EL (cell line): ENCODE measurements around the gene CNGA1.
A peak's percentile ranks its signal among the peaks of the same experiment; 100 is the strongest.
"Not testable (repeated sequence)": the region's sequence is repeated elsewhere in the genome, so short reads cannot be mapped to it uniquely, and the experiment has no call there.

ENCODE experiments used
- DNase-seq: peaks from one replicate; pipeline ENCODE4 v3.0.0-alpha.2; 2016

CNGA1 gene

DNA sequence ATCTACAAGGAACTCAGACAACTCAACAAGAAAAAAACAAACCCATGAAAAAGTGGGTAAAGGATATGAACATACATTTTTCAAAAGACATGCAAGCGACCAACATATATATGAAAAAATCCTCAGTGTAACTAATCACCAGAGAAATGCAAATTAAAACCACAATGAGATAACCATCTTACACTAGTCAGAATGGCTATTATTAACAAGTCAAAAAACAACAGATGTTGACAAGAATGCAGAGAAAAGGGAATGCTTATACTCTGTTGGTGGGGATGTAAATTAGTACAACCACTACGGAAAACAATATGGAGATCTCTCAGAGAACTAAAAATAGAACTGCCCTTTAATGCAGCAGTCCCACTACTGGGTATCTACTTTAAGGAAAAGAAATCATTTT, 12.2 kb upstream of the CNGA1 start:
- DNase-seq: no peak

GRCh38 chr4:48027653-48028052, 11.2 kb upstream of the CNGA1 start:
- no peak for DNase-seq

DNA sequence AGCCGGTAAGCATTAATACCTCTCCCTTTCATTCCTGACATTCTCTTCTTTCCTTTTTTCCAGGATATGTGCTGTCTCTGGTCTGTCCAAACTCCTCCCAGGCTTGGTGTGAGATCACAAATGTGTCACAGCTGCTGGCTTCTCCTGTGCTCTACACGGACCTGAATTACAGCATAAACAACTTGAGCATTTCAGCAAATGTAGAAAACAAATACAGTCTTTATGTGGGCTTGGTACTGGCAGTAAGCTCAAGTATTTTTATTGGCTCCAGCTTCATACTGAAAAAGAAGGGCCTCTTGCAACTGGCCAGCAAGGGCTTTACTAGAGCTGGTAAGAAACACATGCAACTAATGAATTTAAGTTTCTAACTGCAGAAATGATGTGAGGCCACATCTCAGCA, 8.5 kb upstream of the CNGA1 start:
- DNase-seq: peak; percentile 55

GRCh38 chr4:48024522-48024921, 8.0 kb upstream of the CNGA1 start:
- no peak for DNase-seq

- peak; percentile 5 for DNase-seq
Measured at GRCh38 chr4:48022192-48022799, 5.8 kb upstream of the CNGA1 start.

DNA sequence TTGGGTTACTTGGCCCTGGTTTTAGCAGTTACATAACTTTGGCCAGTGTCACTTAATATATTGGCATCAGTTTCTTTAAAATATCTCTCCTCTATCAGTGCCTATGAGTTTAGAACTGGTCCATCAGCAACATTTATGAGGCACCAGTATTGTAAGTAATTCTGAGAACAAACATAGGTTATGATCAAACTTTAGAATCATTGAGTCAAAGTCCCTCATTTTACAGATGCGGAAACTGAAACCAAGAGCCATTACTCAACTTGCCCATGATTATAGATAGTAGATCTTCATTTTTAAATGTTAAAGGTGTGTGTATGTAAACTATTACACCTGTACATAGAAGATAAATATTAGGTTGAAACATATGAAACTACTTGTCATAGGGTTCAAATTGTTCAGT, 4.6 kb upstream of the CNGA1 start:
- DNase-seq: no peak

DNA sequence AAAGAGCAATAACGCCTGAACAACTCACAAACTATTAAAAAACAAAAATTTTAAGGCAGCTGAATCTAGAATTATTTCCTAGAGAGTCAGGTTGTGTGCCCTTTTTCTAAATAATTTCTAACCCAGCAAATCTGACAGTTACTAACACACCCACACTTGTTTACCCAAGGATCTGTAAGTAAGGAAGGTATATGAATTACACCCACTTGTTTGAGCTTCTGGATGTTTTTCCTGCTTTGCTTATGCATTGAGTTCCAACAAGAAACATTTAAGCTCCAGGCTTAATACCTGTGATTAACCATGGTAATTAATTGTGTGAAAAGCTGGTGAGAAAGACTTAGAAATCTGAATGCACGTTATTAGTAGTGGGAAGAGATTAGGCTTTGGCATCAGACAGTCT, 1.6 kb upstream of the CNGA1 start:
- DNase-seq: no peak

DNA sequence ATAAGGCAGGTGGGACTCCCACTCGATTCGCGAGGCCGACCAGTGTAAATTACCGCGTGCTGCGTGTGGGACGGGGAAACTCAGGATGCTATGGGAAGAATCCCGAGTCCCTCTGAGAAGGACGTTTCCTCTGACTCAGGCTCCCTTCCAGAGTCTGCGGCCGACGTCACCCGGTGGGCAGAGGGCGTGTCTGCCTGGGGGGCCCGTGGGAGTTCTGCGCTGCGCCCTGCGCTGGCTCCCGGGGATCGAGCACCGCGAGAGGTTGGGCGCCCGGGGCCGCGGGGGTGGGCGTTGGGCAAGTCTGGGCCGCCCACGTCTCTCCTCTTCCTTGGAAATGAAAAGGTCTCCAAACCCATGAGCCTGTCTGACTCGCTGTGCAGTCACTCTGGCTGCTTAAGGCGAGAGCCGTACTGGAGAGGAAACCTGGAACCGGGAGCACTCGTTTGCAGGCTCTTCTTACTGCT, 659 bp upstream of the CNGA1 start:
- DNase-seq: peak; percentile 84

- DNase-seq: no peak
Measured at GRCh38 chr4:48015678-48016077, 803 bp downstream of the CNGA1 start.

GRCh38 chr4:48015216-48015615, 1.3 kb downstream of the CNGA1 start:
- DNase-seq: no peak

- DNase-seq: no peak
Measured at GRCh38 chr4:48012824-48013223, 3.7 kb downstream of the CNGA1 start.

- DNase-seq: no peak
Measured at GRCh38 chr4:48011722-48012121, 4.8 kb downstream of the CNGA1 start.

GRCh38 chr4:48010906-48011305, 5.6 kb downstream of the CNGA1 start:
- not testable (repeated sequence) for DNase-seq

DNA sequence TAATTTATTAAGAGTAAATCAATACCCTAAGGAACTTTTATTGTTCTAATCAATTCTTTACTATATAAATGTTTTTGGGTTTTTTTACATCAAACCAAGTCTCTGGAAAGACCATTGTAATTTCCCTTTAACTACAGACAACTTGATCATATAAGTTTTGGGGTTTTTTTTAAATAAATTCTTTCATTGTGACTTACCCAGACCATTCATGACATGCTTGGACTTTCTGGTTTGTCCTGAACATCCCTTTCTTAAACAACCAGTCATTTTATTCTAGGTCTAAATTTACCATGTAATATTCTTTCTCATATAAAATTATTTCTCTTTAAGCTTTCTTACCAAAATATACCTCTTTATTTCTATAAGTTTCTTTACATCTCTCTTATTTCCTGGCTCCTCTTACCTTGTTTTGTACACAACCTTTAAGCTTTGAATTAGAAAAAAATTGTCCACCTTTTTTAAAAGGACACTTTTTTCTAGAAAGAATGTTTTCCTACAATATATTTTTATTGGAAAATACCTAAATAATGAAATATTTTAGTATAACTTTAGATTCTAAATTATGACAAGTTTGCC, 8.4 kb downstream of the CNGA1 start:
- peak; percentile 11 for DNase-seq

DNA sequence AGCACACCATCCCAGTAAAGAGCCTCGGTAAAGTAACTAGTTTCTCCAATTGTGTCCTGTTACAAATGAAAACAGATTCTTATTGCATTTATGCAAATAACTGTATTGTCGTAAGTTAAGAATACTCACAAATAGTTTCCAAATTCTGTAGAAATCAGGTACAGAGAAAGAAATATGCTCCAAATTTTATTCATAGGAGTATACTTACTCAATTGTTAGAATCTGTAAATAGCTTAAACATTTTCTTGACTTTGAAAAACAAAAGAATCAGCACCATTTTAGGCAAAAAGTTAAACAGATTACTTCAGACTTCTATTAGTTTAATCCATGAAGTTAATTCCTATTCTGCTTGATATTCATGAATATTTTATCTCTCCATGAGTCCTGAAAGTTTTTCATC, 10.7 kb downstream of the CNGA1 start:
- DNase-seq: no peak

DNA sequence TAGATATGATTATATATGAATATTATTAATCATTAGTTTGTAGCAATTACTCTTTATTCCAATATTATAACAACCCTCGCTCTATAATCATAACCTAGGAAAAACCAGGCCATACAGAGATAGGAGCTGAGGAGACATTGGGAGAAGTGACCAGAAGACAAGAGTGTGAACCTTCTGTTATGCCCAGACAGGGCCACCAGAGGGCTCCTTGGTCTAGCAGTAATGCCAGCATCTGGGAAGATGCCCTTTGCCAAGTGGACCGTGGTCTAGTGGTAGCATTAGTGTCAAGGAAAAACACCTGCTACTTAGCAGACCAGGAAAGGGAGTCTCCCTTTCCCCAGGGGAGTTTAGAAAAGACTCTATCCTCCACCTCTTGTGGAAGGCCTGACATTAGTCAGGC, 12.9 kb downstream of the CNGA1 start:
- DNase-seq: peak; percentile 39

- no peak for DNase-seq
Measured at GRCh38 chr4:48002267-48002666, 14.2 kb downstream of the CNGA1 start.

GRCh38 chr4:47996021-47996420, 20.5 kb downstream of the CNGA1 start:
- DNase-seq: no peak

DNA sequence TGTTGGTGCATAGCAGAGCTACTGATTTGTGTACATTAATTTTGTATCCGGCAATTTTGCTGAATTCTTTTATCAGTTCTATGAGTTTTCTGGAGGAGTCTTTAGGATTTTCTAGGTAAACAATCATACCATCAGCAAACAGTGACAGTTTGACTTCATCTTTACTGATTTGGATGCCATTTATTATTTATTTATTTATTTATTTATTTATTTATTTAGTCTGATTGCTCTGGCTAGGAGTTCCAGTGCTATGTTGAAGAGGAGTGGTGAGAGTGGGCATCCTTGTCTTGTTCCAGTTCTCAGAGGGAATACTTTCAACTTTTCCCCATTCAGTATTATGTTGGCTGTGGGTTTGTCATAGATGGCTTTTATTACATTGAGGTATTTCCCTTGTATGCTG, 24.0 kb downstream of the CNGA1 start:
- DNase-seq: not testable (repeated sequence)

DNA sequence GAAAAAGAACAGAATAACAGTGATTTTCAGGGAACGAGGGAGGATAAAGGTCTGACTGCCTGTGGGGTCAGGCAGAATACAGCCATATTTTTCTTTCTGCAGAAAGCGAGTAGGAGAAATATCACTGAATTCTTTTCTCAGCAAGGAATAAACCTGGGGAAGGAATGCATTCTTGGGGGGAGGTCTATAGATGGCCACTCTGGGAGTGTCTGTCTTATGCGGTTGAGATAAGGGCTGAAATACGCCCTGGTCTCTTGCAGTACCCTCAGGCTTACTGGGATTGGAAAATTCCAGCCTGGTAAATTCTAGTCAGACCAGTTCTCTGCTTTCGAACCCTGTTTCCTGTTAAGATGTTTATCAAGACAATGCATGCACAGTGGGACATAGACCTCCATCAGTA, 26.3 kb downstream of the CNGA1 start:
- DNase-seq: no peak

DNA sequence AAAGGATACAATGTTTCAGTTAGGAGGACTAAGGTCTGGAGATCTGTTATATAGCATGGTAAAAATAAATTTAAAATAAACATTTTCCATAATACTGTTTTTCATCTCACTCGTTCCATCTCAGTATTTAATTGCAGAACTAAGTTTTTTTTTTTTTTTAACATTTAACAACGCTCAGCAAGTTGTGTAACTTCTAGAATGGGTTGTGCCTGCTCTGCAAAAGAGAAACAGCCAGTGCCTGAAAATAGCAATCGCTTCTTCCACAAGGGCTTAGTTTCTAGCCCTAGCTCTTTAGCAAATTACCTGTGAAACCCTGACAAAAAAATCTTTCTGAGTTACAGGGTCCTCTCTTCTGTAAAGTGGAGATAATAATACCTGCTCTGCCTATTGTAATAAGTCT, 41.9 kb downstream of the CNGA1 start:
- DNase-seq: no peak

GRCh38 chr4:47972721-47973120, 43.8 kb downstream of the CNGA1 start:
- no peak for DNase-seq

- DNase-seq: no peak
Measured at GRCh38 chr4:47972181-47972580, 44.3 kb downstream of the CNGA1 start.

DNA sequence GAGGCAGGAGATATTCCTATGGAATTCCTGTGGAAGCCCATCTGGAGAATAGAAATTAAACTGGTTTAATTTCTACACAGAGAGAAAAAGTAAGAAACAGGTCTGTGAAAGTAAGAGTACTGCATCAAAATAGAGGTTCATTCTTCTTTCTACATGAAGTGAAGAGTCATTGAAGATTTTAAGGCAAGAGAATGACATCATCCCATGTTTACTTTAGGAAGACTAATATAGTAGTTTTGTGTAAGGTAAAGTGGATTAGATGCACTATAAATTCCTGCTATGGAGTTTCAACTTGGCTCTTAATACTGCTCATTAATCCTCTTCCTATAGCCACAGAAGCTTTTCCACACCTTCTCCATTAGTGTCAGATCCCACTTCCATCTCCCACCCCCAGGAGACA, 47.6 kb downstream of the CNGA1 start:
- no peak for DNase-seq

- no peak for DNase-seq
Measured at GRCh38 chr4:47954677-47955076, 61.8 kb downstream of the CNGA1 start.
